Karpas-422 (cell line): ENCODE measurements around the gene SEMA6B. TPM values are rescaled to one million over a fixed set of nuclear protein-coding genes. Genes with fewer than 3 reads are reported as not detected.

Experiments
- DNase-seq: peaks from one replicate; pipeline ENCODE4 v3.0.0-alpha.2; 2015
- H2AFZ ChIP-seq: fragments of 200-600 bp; sonication (generic); 2 replicates; pipeline ENCODE4 v1.6.1; 2014; ENCODE audit warnings: antibody characterized with exemption, low read length, mixed read lengths
- H3K27ac ChIP-seq: fragments of 200-600 bp; sonication (generic); 2 replicates; pipeline ENCODE4 v1.5.1; 2014; ENCODE audit warnings: mild to moderate bottlenecking, low read length, moderate library complexity
- H3K27me3 ChIP-seq: fragments of 200-600 bp; sonication (generic); 2 replicates; pipeline ENCODE4 v1.6.1; 2014; ENCODE audit warnings: low read length, mixed read lengths
- H3K36me3 ChIP-seq: fragments of 200-600 bp; sonication (generic); 2 replicates; pipeline ENCODE4 v1.6.1; 2014; ENCODE audit warnings: low read length, mixed read lengths; ENCODE audit not compliant: insufficient read depth
- H3K4me1 ChIP-seq: fragments of 200-600 bp; sonication (generic); 2 replicates; pipeline ENCODE4 v1.6.1; 2014; ENCODE audit warnings: mild to moderate bottlenecking, low read length, mixed read lengths
- H3K4me2 ChIP-seq: fragments of 200-600 bp; sonication (generic); 2 replicates; pipeline ENCODE4 v1.6.1; 2014; ENCODE audit warnings: low read length, low read depth, mild to moderate bottlenecking; ENCODE audit not compliant: poor library complexity, severe bottlenecking
- H3K4me3 ChIP-seq: fragments of 200-600 bp; sonication (generic); 2 replicates; pipeline ENCODE4 v1.5.1; 2014; ENCODE audit warnings: mild to moderate bottlenecking, antibody characterized with exemption, low read length, mixed read lengths
- H3K79me2 ChIP-seq: fragments of 200-600 bp; sonication (generic); 2 replicates; pipeline ENCODE4 v1.6.1; 2014; ENCODE audit warnings: mild to moderate bottlenecking, low read length, mixed read lengths
- H3K9ac ChIP-seq: fragments of 200-600 bp; sonication (generic); 2 replicates; pipeline ENCODE4 v1.6.0; 2014; ENCODE audit warnings: low read length
- H3K9me2 ChIP-seq: fragments of 200-600 bp; sonication (generic), shearing (Covaris generic); replicated peaks from 2 replicates; pipeline ENCODE4 v1.6.0; 2014; ENCODE audit warnings: mild to moderate bottlenecking, low read length, moderate library complexity; ENCODE audit not compliant: insufficient read depth
- H3K9me3 ChIP-seq: fragments of 300-700, 200-600 bp; sonication (generic); 2 replicates; pipeline ENCODE4 v1.6.1; 2014; ENCODE audit warnings: low read length, mixed read lengths
- H4K20me1 ChIP-seq: fragments of 200-600 bp; sonication (generic); 2 replicates; pipeline ENCODE4 v1.6.1; 2014; ENCODE audit warnings: mild to moderate bottlenecking, antibody characterized with exemption, low read length, low read depth; ENCODE audit not compliant: insufficient read depth
- total RNA-seq: library from RNA; depleted of rRNA; stranded (reverse); fragments of >200 nt; shearing (Covaris generic); gene quantifications from 2 replicates; pipeline ENCODE4 v1.2.3, GENCODE V29; 2014; ENCODE audit warnings: low replicate concordance

SEMA6B gene
- total RNA-seq, 1 experiment from 2014 or later: not detected

GRCh38 chr19:4497770-4498389 is 61.6 kb downstream of the SEMA6B start:
- no peaks in the 10 kb centered on the region for H3K9me3 ChIP-seq
- H3K27me3 ChIP-seq: no peaks in the 10 kb centered on the region
- no peaks in the 10 kb centered on the region for H3K9me2 ChIP-seq
- H3K4me1 ChIP-seq: no peaks in the 10 kb centered on the region; the same call in 1 of the 2 replicates
- H3K79me2 ChIP-seq: no peaks in the 10 kb centered on the region
- no peaks in the 10 kb centered on the region for H4K20me1 ChIP-seq
- H3K36me3 ChIP-seq: peaks cover 3% of the 10 kb centered on the region
- no peak overlapping the region for H3K4me2 ChIP-seq
- no peak overlapping the region for H2AFZ ChIP-seq
- no peak overlapping the region for H3K9ac ChIP-seq
- H3K4me3 ChIP-seq: no peak overlapping the region
- no peak overlapping the region for H3K27ac ChIP-seq
- no peak for DNase-seq

DNA sequence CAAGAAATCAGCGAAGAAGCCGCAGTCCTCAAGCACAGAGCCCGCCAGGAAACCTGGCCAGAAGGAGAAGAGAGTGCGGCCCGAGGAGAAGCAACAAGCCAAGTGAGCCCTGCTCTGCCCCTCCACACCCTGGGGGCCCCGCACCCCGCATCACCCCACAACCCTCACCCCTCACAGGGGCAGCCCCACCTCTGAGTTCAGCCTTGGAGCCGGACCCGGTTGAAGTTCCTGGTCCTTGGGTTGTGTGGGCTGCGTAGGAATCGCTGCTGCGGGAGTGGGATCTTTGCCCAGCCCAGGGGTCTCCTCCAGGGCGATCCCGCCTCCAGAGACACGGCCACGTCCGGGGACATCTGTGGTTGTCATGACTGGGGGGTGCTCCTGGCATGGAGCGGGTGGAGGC is 63.2 kb downstream of the SEMA6B start:
- Histone ChIP-seq H3K9me3 (no peaks in the 10 kb centered on the region), H3K27ac (no peak overlapping the region), H3K4me3 (no peak overlapping the region), H3K9ac (no peak overlapping the region), H3K79me2 (0 out of 2 replicates have a peak, but pooled peaks cover 2% of the 10 kb centered on the region), H3K27me3 (no peaks in the 10 kb centered on the region), H3K4me1 (no peaks in the 10 kb centered on the region; the same call in 1 of the 2 replicates), H3K4me2 (no peak overlapping the region), H3K36me3 (peaks cover 14% of the 10 kb centered on the region), H3K9me2 (no peaks in the 10 kb centered on the region), H4K20me1 (no peaks in the 10 kb centered on the region), H2AFZ (no peak overlapping the region)
- DNase-seq: no peak

GRCh38 chr19:4495471-4495870 is 64.0 kb downstream of the SEMA6B start:
- H3K9ac ChIP-seq: no peak overlapping the region
- no peaks in the 10 kb centered on the region for H3K27me3 ChIP-seq
- H2AFZ ChIP-seq: no peak overlapping the region
- H3K4me1 ChIP-seq: no peaks in the 10 kb centered on the region; the same call in 1 of the 2 replicates
- no peaks in the 10 kb centered on the region for H4K20me1 ChIP-seq
- DNase-seq: peak; percentile 58
- H3K79me2 ChIP-seq: 0 out of 2 replicates have a peak, but pooled peaks cover 2% of the 10 kb centered on the region
- no peak overlapping the region for H3K27ac ChIP-seq
- H3K9me3 ChIP-seq: no peaks in the 10 kb centered on the region
- H3K36me3 ChIP-seq: peaks cover 15% of the 10 kb centered on the region
- no peaks in the 10 kb centered on the region for H3K9me2 ChIP-seq
- H3K4me2 ChIP-seq: no peak overlapping the region
- no peak overlapping the region for H3K4me3 ChIP-seq

DNA sequence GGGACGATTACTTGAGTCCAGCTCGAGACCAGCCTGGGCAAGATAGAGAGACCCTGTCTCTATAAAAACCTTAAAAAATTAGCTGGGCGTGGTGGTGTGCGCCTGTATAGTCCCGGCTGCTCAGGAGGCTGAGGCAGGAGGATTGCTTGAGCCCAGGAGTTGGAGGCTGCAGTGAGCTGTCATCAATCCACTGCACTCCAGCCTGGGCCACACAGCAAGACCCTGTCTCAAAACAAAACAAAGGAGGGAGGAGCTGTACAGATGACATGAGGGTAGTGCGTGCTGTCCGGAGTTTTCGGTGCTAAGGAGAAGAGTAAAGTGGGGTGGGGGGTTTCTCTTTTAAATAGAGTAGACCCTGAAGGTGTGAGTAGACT is 64.8 kb downstream of the SEMA6B start:
- H3K9me2 ChIP-seq: no peaks in the 10 kb centered on the region
- H3K4me2 ChIP-seq: no peak overlapping the region
- H3K36me3 ChIP-seq: peaks cover 16% of the 10 kb centered on the region
- 0 out of 2 replicates have a peak, but pooled peaks cover 2% of the 10 kb centered on the region for H3K79me2 ChIP-seq
- no peak overlapping the region for H3K9ac ChIP-seq
- H3K4me1 ChIP-seq: no peaks in the 10 kb centered on the region; the same call in 1 of the 2 replicates
- H2AFZ ChIP-seq: no peak overlapping the region
- H3K9me3 ChIP-seq: no peaks in the 10 kb centered on the region
- no peak overlapping the region for H3K4me3 ChIP-seq
- DNase-seq: no peak
- no peak overlapping the region for H3K27ac ChIP-seq
- no peaks in the 10 kb centered on the region for H3K27me3 ChIP-seq
- H4K20me1 ChIP-seq: no peaks in the 10 kb centered on the region

GRCh38 chr19:4493929-4494690 is 65.4 kb downstream of the SEMA6B start:
- Histone ChIP-seq H3K4me1 (no peaks in the 10 kb centered on the region; the same call in 1 of the 2 replicates), H3K36me3 (peaks cover 16% of the 10 kb centered on the region), H3K9me2 (no peaks in the 10 kb centered on the region), H3K9ac (no peak overlapping the region), H3K79me2 (0 out of 2 replicates have a peak, but pooled peaks cover 2% of the 10 kb centered on the region), H4K20me1 (no peaks in the 10 kb centered on the region), H3K4me2 (no peak overlapping the region), H3K9me3 (no peaks in the 10 kb centered on the region), H3K4me3 (no peak overlapping the region), H3K27ac (no peak overlapping the region), H3K27me3 (no peaks in the 10 kb centered on the region), H2AFZ (no peak overlapping the region)
- no peak for DNase-seq

- Histone ChIP-seq H3K4me2 (no peak overlapping the region), H4K20me1 (no peaks in the 10 kb centered on the region), H2AFZ (no peak overlapping the region), H3K27ac (no peak overlapping the region), H3K9ac (no peak overlapping the region), H3K9me3 (no peaks in the 10 kb centered on the region), H3K4me1 (no peaks in the 10 kb centered on the region; the same call in 1 of the 2 replicates), H3K4me3 (no peak overlapping the region), H3K36me3 (peaks cover 16% of the 10 kb centered on the region), H3K27me3 (no peaks in the 10 kb centered on the region), H3K9me2 (no peaks in the 10 kb centered on the region), H3K79me2 (0 out of 2 replicates have a peak, but pooled peaks cover 2% of the 10 kb centered on the region)
- peak; percentile 46 for DNase-seq
These were observed 66.2 kb downstream of the SEMA6B start for GRCh38 chr19:4493104-4493928.
